Stomach smooth muscle (tissue), 2 donors: ENCODE data around the gene PARD6G.
"Not testable (repeated sequence)": the region's sequence is repeated elsewhere in the genome, so short reads cannot be mapped to it uniquely, and the experiment has no call there.

Experiments
- H3K27ac ChIP-seq: one replicate; pipeline ENCODE4 v1.7.0; 2013; ENCODE audit warnings: mild to moderate bottlenecking, low read length, inconsistent platforms
- H3K27me3 ChIP-seq, 2 donors: one replicate each; pipeline ENCODE4 v1.7.0; 2013; ENCODE audit warnings: low read length in 2 of 2; ENCODE audit not compliant: insufficient read depth in 2 of 2, control insufficient read depth in 1 of 2
- H3K36me3 ChIP-seq, 2 donors: one replicate each; pipeline ENCODE4 v1.7.0; 2013; ENCODE audit warnings: low read length in 2 of 2; ENCODE audit not compliant: control insufficient read depth in 2 of 2, insufficient read depth in 2 of 2
- H3K4me1 ChIP-seq: one replicate; pipeline ENCODE4 v1.7.0; 2013; ENCODE audit warnings: low read length; ENCODE audit not compliant: control insufficient read depth, insufficient read depth
- H3K4me3 ChIP-seq, 2 donors: one replicate each; pipeline ENCODE4 v1.7.0; 2013; ENCODE audit warnings: low read length in 2 of 2
- H3K9ac ChIP-seq, 2 donors: one replicate each; pipeline ENCODE4 v1.7.0; 2013; ENCODE audit warnings: low read length in 2 of 2, mild to moderate bottlenecking in 1 of 2
- H3K9me3 ChIP-seq, 2 donors: one replicate each; pipeline ENCODE4 v1.7.0; 2013; ENCODE audit warnings: low read length in 2 of 2; ENCODE audit not compliant: control insufficient read depth in 2 of 2
- donor health status: healthy.
- donor health status: Pancreatic carcinoma.

Gene PARD6G

GRCh38 chr18:80247393-80247841, at the start of gene PARD6G:
PARD6G (minus strand) TSS chr18:80247514; CDS start chr18:80247348, 166 bp downstream.
- H3K9ac ChIP-seq: peak within 1 kb of the TSS; percentile 51 to 59
- no peaks in the 10 kb centered on the region for H3K9me3 ChIP-seq
- peak within 1 kb of the TSS; percentile 60 to 77 for H3K4me3 ChIP-seq
- H3K4me1 ChIP-seq: peaks cover 8% of the 10 kb centered on the region
- no peak within 1 kb of the TSS for H3K27ac ChIP-seq
- no peaks in the 10 kb centered on the region for H3K36me3 ChIP-seq
- no peaks in the 10 kb centered on the region for H3K27me3 ChIP-seq

- not testable (repeated sequence) for H3K27ac ChIP-seq, H3K4me1 ChIP-seq, H3K4me3 ChIP-seq, H3K9me3 ChIP-seq, H3K27me3 ChIP-seq, H3K9ac ChIP-seq, H3K36me3 ChIP-seq
These were observed 15.1 kb upstream of the PARD6G start for GRCh38 chr18:80262241-80263033.

- Histone ChIP-seq H3K36me3 (no peaks in the 10 kb centered on the region), H3K27me3 (no peaks in the 10 kb centered on the region), H3K27ac (no peak overlapping the region), H3K4me1 (peaks cover 3% of the 10 kb centered on the region), H3K9ac (no peak overlapping the region), H3K9me3 (no peaks in the 10 kb centered on the region), H3K4me3 (no peak overlapping the region)
These were observed 12.3 kb upstream of the PARD6G start for GRCh38 chr18:80259610-80260009.

- Histone ChIP-seq H3K27ac (no peak overlapping the region), H3K4me1 (peaks cover 3% of the 10 kb centered on the region), H3K27me3 (no peaks in the 10 kb centered on the region), H3K9ac (no peak overlapping the region), H3K9me3 (no peaks in the 10 kb centered on the region), H3K4me3 (no peak overlapping the region), H3K36me3 (no peaks in the 10 kb centered on the region)
These were observed 11.3 kb upstream of the PARD6G start for GRCh38 chr18:80258640-80259039.

GRCh38 chr18:80257579-80258543, 10.5 kb upstream of the PARD6G start:
- H3K4me1 ChIP-seq, H3K4me3 ChIP-seq, H3K36me3 ChIP-seq, H3K9ac ChIP-seq, H3K27me3 ChIP-seq, H3K27ac ChIP-seq, H3K9me3 ChIP-seq: not testable (repeated sequence)

GRCh38 chr18:80254971-80255500, 7.7 kb upstream of the PARD6G start:
- Histone ChIP-seq H3K4me3 (no peak overlapping the region), H3K27me3 (no peaks in the 10 kb centered on the region), H3K4me1 (peaks cover 3% of the 10 kb centered on the region), H3K9me3 (no peaks in the 10 kb centered on the region), H3K36me3 (no peaks in the 10 kb centered on the region), H3K27ac (no peak overlapping the region), H3K9ac (no peak overlapping the region)

- H3K27me3 ChIP-seq: no peaks in the 10 kb centered on the region
- no peaks in the 10 kb centered on the region for H3K36me3 ChIP-seq
- H3K4me1 ChIP-seq: peaks cover 3% of the 10 kb centered on the region
- H3K9ac ChIP-seq: no peak overlapping the region
- no peak overlapping the region for H3K27ac ChIP-seq
- no peak overlapping the region for H3K4me3 ChIP-seq
- no peaks in the 10 kb centered on the region for H3K9me3 ChIP-seq
These were observed 6.7 kb upstream of the PARD6G start for GRCh38 chr18:80253871-80254492.

GRCh38 chr18:80253236-80253635, 5.9 kb upstream of the PARD6G start:
- peaks cover 3% of the 10 kb centered on the region for H3K4me1 ChIP-seq
- H3K9ac ChIP-seq: no peak overlapping the region
- H3K4me3 ChIP-seq: no peak overlapping the region
- H3K27me3 ChIP-seq: no peaks in the 10 kb centered on the region
- no peaks in the 10 kb centered on the region for H3K9me3 ChIP-seq
- no peaks in the 10 kb centered on the region for H3K36me3 ChIP-seq
- H3K27ac ChIP-seq: no peak overlapping the region

- Histone ChIP-seq H3K4me3 (no peak overlapping the region), H3K4me1 (no peaks in the 10 kb centered on the region), H3K9ac (no peak overlapping the region), H3K27ac (no peak overlapping the region), H3K27me3 (no peaks in the 10 kb centered on the region), H3K36me3 (no peaks in the 10 kb centered on the region), H3K9me3 (no peaks in the 10 kb centered on the region)
These were observed 4.8 kb upstream of the PARD6G start for GRCh38 chr18:80252136-80252535.

- Histone ChIP-seq H3K27me3 (no peaks in the 10 kb centered on the region), H3K27ac (no peak overlapping the region), H3K4me3 (no peak overlapping the region), H3K36me3 (no peaks in the 10 kb centered on the region), H3K9me3 (no peaks in the 10 kb centered on the region), H3K9ac (no peak overlapping the region), H3K4me1 (no peaks in the 10 kb centered on the region)
These were observed 4.4 kb upstream of the PARD6G start for GRCh38 chr18:80251700-80252099.
